Parathyroid adenoma (tissue), 2 donors: Measurements from ENCODE around the gene EGR4.

Source experiments
- H2AFZ ChIP-seq: fragments of 300-600 bp; sonication (generic); one replicate; pipeline ENCODE4 v1.7.0; 2017; ENCODE audit warnings: antibody characterized with exemption, mild to moderate bottlenecking
- H3K27ac ChIP-seq: fragments of 300-600 bp; sonication (generic); one replicate; pipeline ENCODE4 v1.7.0; 2017
- H3K27me3 ChIP-seq: fragments of 300-600 bp; sonication (generic); one replicate; pipeline ENCODE4 v1.7.0; 2017; ENCODE audit warnings: low read length; ENCODE audit not compliant: control insufficient read depth, insufficient read depth
- H3K36me3 ChIP-seq: fragments of 300-600 bp; sonication (generic); one replicate; pipeline ENCODE4 v1.7.0; 2017; ENCODE audit warnings: low read length; ENCODE audit not compliant: control insufficient read depth, insufficient read depth
- H3K4me1 ChIP-seq: fragments of 300-600 bp; sonication (generic); one replicate; pipeline ENCODE4 v1.7.0; 2017; ENCODE audit warnings: control low read depth
- H3K4me2 ChIP-seq: fragments of 300-600 bp; sonication (generic); one replicate; pipeline ENCODE4 v1.7.0; 2017; ENCODE audit warnings: low read length
- H3K4me3 ChIP-seq: fragments of 300-600 bp; sonication (generic); one replicate; pipeline ENCODE4 v1.7.0; 2017; ENCODE audit warnings: low read depth, low read length
- H3K79me2 ChIP-seq: fragments of 300-600 bp; sonication (generic); one replicate; pipeline ENCODE4 v1.7.0; 2017; ENCODE audit warnings: control low read depth
- H3K9ac ChIP-seq: fragments of 300-600 bp; sonication (generic); one replicate; pipeline ENCODE4 v1.7.0; 2017; ENCODE audit warnings: mild to moderate bottlenecking
- H3K9me3 ChIP-seq: fragments of 300-600 bp; sonication (generic); one replicate; pipeline ENCODE4 v1.7.0; 2017; ENCODE audit warnings: low read length; ENCODE audit not compliant: control insufficient read depth
- TF ChIP-seq, protein P1 (sequence below): fragments of 300-600 bp; sonication (generic); IDR thresholded peaks from one replicate; pipeline ENCODE4 v1.7.0; 2017; ENCODE audit warnings: antibody characterized with exemption, mild to moderate bottlenecking
- donor health status: primary hyperparathyroidism.

Gene EGR4

DNA sequence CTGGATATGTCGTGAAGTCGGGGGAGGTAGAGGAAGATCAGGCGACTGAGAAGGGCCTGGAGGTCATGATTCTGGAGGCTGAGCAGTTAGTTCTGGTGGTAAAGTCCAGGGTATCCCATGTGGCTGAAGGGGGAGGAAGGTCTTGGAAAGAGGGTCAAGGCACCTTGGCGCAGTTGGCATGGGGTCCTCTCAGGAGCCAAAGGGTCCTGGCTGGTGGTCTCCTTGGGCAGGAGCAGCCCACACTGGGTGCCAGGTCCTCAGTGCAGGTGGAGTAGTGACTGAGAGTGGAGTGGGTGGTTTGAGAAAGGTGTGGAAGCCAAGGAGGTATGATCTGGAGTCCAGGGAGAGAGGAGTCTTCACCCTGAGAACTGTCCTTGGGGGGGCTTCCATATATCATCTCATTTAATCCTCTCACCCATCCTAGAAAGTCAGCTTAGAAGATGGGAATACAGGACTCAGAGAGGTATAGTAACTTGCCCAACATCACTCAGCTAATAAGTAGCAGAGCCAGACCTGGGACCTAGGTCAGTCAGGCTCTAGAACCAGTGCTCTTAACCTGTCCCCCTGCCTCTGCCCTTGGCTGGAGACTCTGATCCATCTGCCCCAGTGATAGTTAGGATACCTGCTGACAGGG, 33.5 kb downstream of the EGR4 start:
- no peak overlapping the region for H3K4me3 ChIP-seq
- no peaks in the 10 kb centered on the region for H3K4me1 ChIP-seq
- TF ChIP-seq, protein P1, sequence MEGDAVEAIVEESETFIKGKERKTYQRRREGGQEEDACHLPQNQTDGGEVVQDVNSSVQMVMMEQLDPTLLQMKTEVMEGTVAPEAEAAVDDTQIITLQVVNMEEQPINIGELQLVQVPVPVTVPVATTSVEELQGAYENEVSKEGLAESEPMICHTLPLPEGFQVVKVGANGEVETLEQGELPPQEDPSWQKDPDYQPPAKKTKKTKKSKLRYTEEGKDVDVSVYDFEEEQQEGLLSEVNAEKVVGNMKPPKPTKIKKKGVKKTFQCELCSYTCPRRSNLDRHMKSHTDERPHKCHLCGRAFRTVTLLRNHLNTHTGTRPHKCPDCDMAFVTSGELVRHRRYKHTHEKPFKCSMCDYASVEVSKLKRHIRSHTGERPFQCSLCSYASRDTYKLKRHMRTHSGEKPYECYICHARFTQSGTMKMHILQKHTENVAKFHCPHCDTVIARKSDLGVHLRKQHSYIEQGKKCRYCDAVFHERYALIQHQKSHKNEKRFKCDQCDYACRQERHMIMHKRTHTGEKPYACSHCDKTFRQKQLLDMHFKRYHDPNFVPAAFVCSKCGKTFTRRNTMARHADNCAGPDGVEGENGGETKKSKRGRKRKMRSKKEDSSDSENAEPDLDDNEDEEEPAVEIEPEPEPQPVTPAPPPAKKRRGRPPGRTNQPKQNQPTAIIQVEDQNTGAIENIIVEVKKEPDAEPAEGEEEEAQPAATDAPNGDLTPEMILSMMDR = no peak
- no peaks in the 10 kb centered on the region for H3K36me3 ChIP-seq
- H3K27ac ChIP-seq = no peak overlapping the region
- H3K9ac ChIP-seq = no peak overlapping the region
- H3K4me2 ChIP-seq = no peak overlapping the region
- no peaks in the 10 kb centered on the region for H3K79me2 ChIP-seq
- H3K9me3 ChIP-seq = no peaks in the 10 kb centered on the region
- no peak overlapping the region for H2AFZ ChIP-seq
- H3K27me3 ChIP-seq = no peaks in the 10 kb centered on the region

DNA sequence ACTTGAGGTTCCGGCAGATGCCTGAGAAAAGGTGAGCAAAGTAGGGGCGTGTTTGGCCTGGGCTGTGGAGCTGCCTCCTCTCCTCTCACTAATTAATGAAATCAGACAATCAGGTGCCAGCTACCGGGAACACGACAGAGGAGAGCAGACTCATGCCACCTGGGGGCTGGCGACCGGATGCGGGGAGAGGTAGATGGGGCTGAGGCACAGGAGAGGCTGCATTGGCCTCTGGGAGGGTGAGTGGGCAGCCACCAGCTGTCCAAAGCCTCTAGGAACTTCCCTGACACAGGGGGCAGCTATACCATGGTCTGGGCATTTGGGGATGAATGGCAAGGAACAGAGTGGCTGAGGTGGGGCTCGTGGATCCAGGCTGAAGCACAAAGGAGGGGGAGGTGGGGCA, 34.1 kb downstream of the EGR4 start:
- no peak overlapping the region for H2AFZ ChIP-seq
- H3K9me3 ChIP-seq = no peaks in the 10 kb centered on the region
- no peak overlapping the region for H3K27ac ChIP-seq
- H3K4me2 ChIP-seq = no peak overlapping the region
- H3K4me1 ChIP-seq = no peaks in the 10 kb centered on the region
- TF ChIP-seq, protein P1 = no peak
- H3K9ac ChIP-seq = no peak overlapping the region
- no peaks in the 10 kb centered on the region for H3K27me3 ChIP-seq
- H3K4me3 ChIP-seq = no peak overlapping the region
- no peaks in the 10 kb centered on the region for H3K36me3 ChIP-seq
- no peaks in the 10 kb centered on the region for H3K79me2 ChIP-seq

GRCh38 chr2:73258913-73259215, 34.5 kb downstream of the EGR4 start:
- TF ChIP-seq, protein P1 = no peak
- no peaks in the 10 kb centered on the region for H3K79me2 ChIP-seq
- H3K4me2 ChIP-seq = no peak overlapping the region
- no peaks in the 10 kb centered on the region for H3K27me3 ChIP-seq
- H3K36me3 ChIP-seq = no peaks in the 10 kb centered on the region
- no peak overlapping the region for H3K4me3 ChIP-seq
- H2AFZ ChIP-seq = no peak overlapping the region
- H3K4me1 ChIP-seq = no peaks in the 10 kb centered on the region
- H3K9me3 ChIP-seq = no peaks in the 10 kb centered on the region
- no peak overlapping the region for H3K9ac ChIP-seq
- no peak overlapping the region for H3K27ac ChIP-seq

DNA sequence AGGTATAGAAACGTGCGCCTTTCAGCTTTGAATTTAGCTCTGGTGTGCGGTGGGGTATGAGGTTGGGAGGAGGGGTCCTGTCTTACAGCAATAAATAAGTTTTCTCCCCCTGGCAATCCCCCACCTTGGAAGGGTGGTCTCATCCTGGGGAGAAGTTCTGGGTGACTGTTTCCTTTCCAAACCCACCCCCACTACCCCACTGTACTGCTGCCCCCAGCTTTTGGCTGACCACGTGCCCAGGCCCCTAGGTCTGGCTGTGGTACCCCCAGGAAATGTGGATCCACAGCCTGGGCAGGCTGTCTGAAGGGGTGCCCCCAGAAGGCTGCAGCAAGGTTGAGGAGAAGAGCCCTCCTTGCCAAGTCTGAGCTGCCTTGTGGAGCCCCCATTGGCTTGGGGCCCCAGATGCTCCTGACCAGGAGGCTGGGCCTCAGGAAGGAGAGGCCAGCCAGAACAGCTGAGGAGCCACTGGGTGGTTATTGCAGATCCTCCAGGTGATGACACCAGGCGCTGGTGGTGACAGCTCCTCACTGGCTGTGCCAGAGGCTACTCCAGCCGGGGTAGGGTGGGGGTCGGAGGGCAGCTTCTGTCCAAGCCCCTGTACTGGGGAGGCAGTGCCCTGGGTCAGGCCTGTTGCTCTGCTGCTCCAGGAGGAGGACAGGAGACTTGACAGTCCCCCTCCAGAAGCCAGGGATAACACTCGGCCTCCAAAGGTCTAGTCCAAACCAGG, 35.0 kb downstream of the EGR4 start:
- no peaks in the 10 kb centered on the region for H3K36me3 ChIP-seq
- H3K79me2 ChIP-seq = no peaks in the 10 kb centered on the region
- no peak overlapping the region for H3K4me3 ChIP-seq
- no peaks in the 10 kb centered on the region for H3K27me3 ChIP-seq
- H2AFZ ChIP-seq = no peak overlapping the region
- no peak overlapping the region for H3K4me2 ChIP-seq
- H3K4me1 ChIP-seq = no peaks in the 10 kb centered on the region
- no peaks in the 10 kb centered on the region for H3K9me3 ChIP-seq
- H3K27ac ChIP-seq = no peak overlapping the region
- TF ChIP-seq, protein P1 = no peak
- H3K9ac ChIP-seq = no peak overlapping the region
